ENCODE measurements around the gene ZNF200. TPM values are rescaled to one million over a fixed set of nuclear protein-coding genes. Genes with fewer than 3 reads are reported as not detected.

ZNF200 gene
- total and polyA plus RNA-seq, 2 of the 13 experiments (the other 11 are each of a cell fraction or from before 2014, with no cell fraction given): 3.5 to 16.5 TPM

- TF ChIP-seq ZNF333 (CRISPR knock-in tag; IDR thresholded peaks at IDR 0.05; ENCODE audit: borderline replicate concordance) (0 out of 2 replicates have a peak, but pooled peaks have one; percentile 37), RNF219 (CRISPR knock-in tag; IDR thresholded peaks at IDR 0.05) (no peak), ZNF576 (CRISPR knock-in tag; IDR thresholded peaks at IDR 0.05) (no peak), RBM22 (optimal IDR thresholded peaks at IDR 0.05; ENCODE audit: low read length) (peak; percentile 79), IRF2 (CRISPR knock-in tag; IDR thresholded peaks at IDR 0.05) (0 out of 2 replicates have a peak, but pooled peaks have one; percentile 57), ZNF557 (CRISPR knock-in tag; IDR thresholded peaks at IDR 0.05) (peak; percentile 84), ZNF235 (CRISPR knock-in tag; IDR thresholded peaks at IDR 0.05; ENCODE audit: borderline replicate concordance) (no peak), ZNF777 (CRISPR knock-in tag; IDR thresholded peaks at IDR 0.05) (peak; percentile 59), CBX5 (CRISPR knock-in tag; IDR thresholded peaks at IDR 0.05; ENCODE audit: borderline replicate concordance) (peak; percentile 48; the same call in 1 of the 2 replicates), ZNF503 (CRISPR knock-in tag; IDR thresholded peaks at IDR 0.05) (0 out of 2 replicates have a peak, but pooled peaks have one; percentile 38), ZNF317 (CRISPR knock-in tag; IDR thresholded peaks at IDR 0.05) (peak; percentile 60; the same call in 1 of the 2 replicates), PRDM15 (CRISPR knock-in tag; IDR thresholded peaks at IDR 0.05) (0 out of 2 replicates have a peak, but pooled peaks have one; percentile 49), NR2F6 (IDR thresholded peaks at IDR 0.05) (peak; percentile 19; the same call in 1 of the 2 replicates), NR2F6 (CRISPR knock-in tag; IDR thresholded peaks at IDR 0.05) (0 out of 2 replicates have a peak, but pooled peaks have one; percentile 36), MED1 (CRISPR knock-in tag; IDR thresholded peaks at IDR 0.05) (peak; percentile 72)
- TF ChIP-seq, protein P1, sequence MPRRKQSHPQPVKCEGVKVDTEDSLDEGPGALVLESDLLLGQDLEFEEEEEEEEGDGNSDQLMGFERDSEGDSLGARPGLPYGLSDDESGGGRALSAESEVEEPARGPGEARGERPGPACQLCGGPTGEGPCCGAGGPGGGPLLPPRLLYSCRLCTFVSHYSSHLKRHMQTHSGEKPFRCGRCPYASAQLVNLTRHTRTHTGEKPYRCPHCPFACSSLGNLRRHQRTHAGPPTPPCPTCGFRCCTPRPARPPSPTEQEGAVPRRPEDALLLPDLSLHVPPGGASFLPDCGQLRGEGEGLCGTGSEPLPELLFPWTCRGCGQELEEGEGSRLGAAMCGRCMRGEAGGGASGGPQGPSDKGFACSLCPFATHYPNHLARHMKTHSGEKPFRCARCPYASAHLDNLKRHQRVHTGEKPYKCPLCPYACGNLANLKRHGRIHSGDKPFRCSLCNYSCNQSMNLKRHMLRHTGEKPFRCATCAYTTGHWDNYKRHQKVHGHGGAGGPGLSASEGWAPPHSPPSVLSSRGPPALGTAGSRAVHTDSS (CRISPR knock-in tag; conservative IDR thresholded peaks at IDR 0.05): 0 out of 2 replicates have a peak, but pooled peaks have one; percentile 46
Observed at GRCh38 chr16:3175157-3176093, 59.5 kb downstream of the ZNF200 start (continued).

Data from HepG2 (cell line).